ENCODE data around the gene LOXL3.

GRCh38 chr2:74542978-74543377, 10.8 kb downstream of the LOXL3 start:
- TF ChIP-seq CTCF (IDR thresholded peaks at IDR 0.05) (no peak), POLR2A (IDR thresholded peaks at IDR 0.05) (no peak)
